HEK293T (cell line): ENCODE data around the gene NUDT6.

ENCODE experiments used
- ARNT ChIP-seq: fragments of 450-650 bp; IDR thresholded peaks from 2 replicates; pipeline ENCODE4 v1.6.1; 2017; ENCODE audit warnings: mild to moderate bottlenecking
- BHLHE40 ChIP-seq: fragments of 450-650 bp; IDR thresholded peaks from 2 replicates; pipeline ENCODE4 v1.6.1; 2016; ENCODE audit warnings: mild to moderate bottlenecking, moderate library complexity, borderline replicate concordance
- FOXA1 ChIP-seq: fragments of 450-650 bp; IDR thresholded peaks from 2 replicates; pipeline ENCODE4 v1.6.1; 2016; ENCODE audit warnings: mild to moderate bottlenecking
- FOXK2 ChIP-seq: fragments of 450-650 bp; IDR thresholded peaks from 2 replicates; pipeline ENCODE4 v1.6.1; 2016; ENCODE audit warnings: mild to moderate bottlenecking
- FOXM1 ChIP-seq: fragments of 450-650 bp; IDR thresholded peaks from 2 replicates; pipeline ENCODE4 v1.6.1; 2017; ENCODE audit warnings: mild to moderate bottlenecking, borderline replicate concordance
- L3MBTL2 ChIP-seq: fragments of 450-650 bp; conservative IDR thresholded peaks from 2 replicates; pipeline ENCODE4 v1.6.1; 2016; ENCODE audit warnings: mild to moderate bottlenecking
- LEF1 ChIP-seq: fragments of 450-650 bp; IDR thresholded peaks from 2 replicates; pipeline ENCODE4 v1.6.1; 2017; ENCODE audit warnings: mild to moderate bottlenecking, borderline replicate concordance
- NFRKB ChIP-seq: fragments of 450-650 bp; IDR thresholded peaks from 2 replicates; pipeline ENCODE4 v1.6.1; 2016; ENCODE audit warnings: mild to moderate bottlenecking, moderate library complexity
- SP1 ChIP-seq: fragments of 450-650 bp; IDR thresholded peaks from 2 replicates; pipeline ENCODE4 v1.6.1; 2017
- SUZ12 ChIP-seq: fragments of 450-650 bp; IDR thresholded peaks from 2 replicates; pipeline ENCODE4 v1.6.1; 2016; ENCODE audit warnings: mild to moderate bottlenecking
- TARDBP ChIP-seq: fragments of 450-650 bp; IDR thresholded peaks from 2 replicates; pipeline ENCODE4 v1.6.1; 2016
- TF ChIP-seq, protein P1 (sequence below): fragments of 450-650 bp; IDR thresholded peaks from 2 replicates; pipeline ENCODE4 v1.6.1; 2016

DNA sequence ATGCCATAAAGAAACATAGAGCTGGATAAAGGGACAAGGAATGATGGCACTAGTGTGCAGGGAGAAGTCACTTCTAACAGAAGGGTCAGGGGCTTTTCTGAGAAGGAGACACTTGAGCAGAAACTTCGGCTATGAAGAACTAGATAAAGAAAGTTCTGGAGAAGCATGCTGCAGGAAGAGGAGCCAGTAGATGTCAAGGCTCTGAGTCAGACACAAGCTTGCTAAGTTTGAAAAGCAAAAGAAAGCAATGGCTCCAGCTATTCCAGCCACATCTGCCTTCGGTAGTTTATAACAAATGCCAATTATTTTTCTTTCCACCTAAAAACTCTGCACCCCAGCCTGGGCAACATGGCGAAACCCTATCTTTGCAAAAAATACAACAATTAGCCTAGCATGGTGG is 7.5 kb downstream of the NUDT6 start:
- TF ChIP-seq SP1: no peak
- TF ChIP-seq ARNT: no peak
- TF ChIP-seq LEF1: no peak
- no peak for TF ChIP-seq L3MBTL2
- no peak for TF ChIP-seq TARDBP
- TF ChIP-seq FOXK2: no peak
- no peak for TF ChIP-seq SUZ12
- TF ChIP-seq, protein P1, sequence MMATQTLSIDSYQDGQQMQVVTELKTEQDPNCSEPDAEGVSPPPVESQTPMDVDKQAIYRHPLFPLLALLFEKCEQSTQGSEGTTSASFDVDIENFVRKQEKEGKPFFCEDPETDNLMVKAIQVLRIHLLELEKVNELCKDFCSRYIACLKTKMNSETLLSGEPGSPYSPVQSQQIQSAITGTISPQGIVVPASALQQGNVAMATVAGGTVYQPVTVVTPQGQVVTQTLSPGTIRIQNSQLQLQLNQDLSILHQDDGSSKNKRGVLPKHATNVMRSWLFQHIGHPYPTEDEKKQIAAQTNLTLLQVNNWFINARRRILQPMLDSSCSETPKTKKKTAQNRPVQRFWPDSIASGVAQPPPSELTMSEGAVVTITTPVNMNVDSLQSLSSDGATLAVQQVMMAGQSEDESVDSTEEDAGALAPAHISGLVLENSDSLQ: no peak
- no peak for TF ChIP-seq BHLHE40
- TF ChIP-seq FOXA1: no peak
- no peak for TF ChIP-seq FOXM1
- no peak for TF ChIP-seq NFRKB
